WTC11 (cell line): Measurements from ENCODE around the gene MVP. TPM values are rescaled to one million over a fixed set of nuclear protein-coding genes. Genes with fewer than 3 reads are reported as not detected.

Source experiments
- ATAC-seq: fragments of 200-7000 bp; cut with Tn5 transposase; 2 replicates; pipeline ENCODE4 v1.10.0; 2021; ENCODE audit warnings: mild to moderate bottlenecking, moderate library complexity
- CTCF ChIA-PET: fragments of 300-600 bp; sonication (Branson Sonifier 250); formaldehyde crosslinking; loops from one replicate; lab custom pipeline; 2021; ENCODE audit warnings: antibody characterized with exemption; lab: Charles Lee
- POLR2A ChIA-PET: fragments of 350-600 bp; sonication (Branson Sonifier 250); formaldehyde crosslinking; loops from one replicate; lab custom pipeline; 2021; ENCODE audit warnings: antibody characterized with exemption; lab: Charles Lee
- DNase-seq: peaks from one replicate; pipeline ENCODE4 v3.0.0; 2021; ENCODE audit warnings: low spot score
- H3K27ac Mint-ChIP-seq: 2 replicates; pipeline ENCODE4 v1.8.0; 2021; ENCODE audit warnings: mixed read lengths
- H3K27me3 Mint-ChIP-seq: 2 replicates; pipeline ENCODE4 v1.8.0; 2021; ENCODE audit warnings: low read depth, mild to moderate bottlenecking, moderate library complexity, mixed read lengths
- H3K36me3 Mint-ChIP-seq: 2 replicates; pipeline ENCODE4 v1.8.0; 2021; ENCODE audit warnings: mixed read lengths
- H3K4me1 Mint-ChIP-seq: 2 replicates; pipeline ENCODE4 v1.8.0; 2022; ENCODE audit warnings: mixed read lengths
- H3K4me3 Mint-ChIP-seq: 2 replicates; pipeline ENCODE4 v1.8.0; 2021; ENCODE audit warnings: mild to moderate bottlenecking, moderate library complexity, mixed read lengths
- H3K9me3 Mint-ChIP-seq: 2 replicates; pipeline ENCODE4 v1.8.0; 2021; ENCODE audit warnings: mixed read lengths
- ATF2 ChIP-seq: sonication (generic); formaldehyde crosslinking; IDR thresholded peaks from 2 replicates; pipeline ENCODE4 v1.8.1; 2022; ENCODE audit warnings: low read depth, missing genetic modification reagents, borderline replicate concordance
- ATF6 ChIP-seq: sonication (generic); formaldehyde crosslinking; IDR thresholded peaks from 2 replicates; pipeline ENCODE4 v1.8.1; 2023; ENCODE audit warnings: mild to moderate bottlenecking, missing genetic modification reagents
- HMGA2 ChIP-seq: fragments of 250-450 bp; sonication (Bioruptor Pico); IDR thresholded peaks from 2 replicates; pipeline ENCODE4 v1.4.0; 2021; ENCODE audit warnings: mild to moderate bottlenecking, moderate library complexity
- IRF2 ChIP-seq: sonication (generic); formaldehyde crosslinking; IDR thresholded peaks from 2 replicates; pipeline ENCODE4 v1.8.0; 2022; ENCODE audit warnings: low read depth, missing genetic modification reagents, borderline replicate concordance
- NFE2L1 ChIP-seq: sonication (generic); formaldehyde crosslinking; IDR thresholded peaks from 2 replicates; pipeline ENCODE4 v1.8.1; 2023; ENCODE audit warnings: missing genetic modification reagents
- PRDM15 ChIP-seq: sonication (generic); formaldehyde crosslinking; IDR thresholded peaks from 2 replicates; pipeline ENCODE4 v1.8.0; 2022; ENCODE audit warnings: missing genetic modification reagents
- PREB ChIP-seq: sonication (generic); formaldehyde crosslinking; IDR thresholded peaks from 2 replicates; pipeline ENCODE4 v1.8.1; 2022; ENCODE audit warnings: mild to moderate bottlenecking, missing genetic modification reagents, moderate library complexity, borderline replicate concordance
- SMAD3 ChIP-seq: sonication (generic); formaldehyde crosslinking; IDR thresholded peaks from 2 replicates; pipeline ENCODE4 v1.8.0; 2022; ENCODE audit warnings: missing genetic modification reagents, mild to moderate bottlenecking, borderline replicate concordance
- TEAD4 ChIP-seq: sonication (generic); formaldehyde crosslinking; IDR thresholded peaks from 2 replicates; pipeline ENCODE4 v1.8.0; 2022; ENCODE audit warnings: mild to moderate bottlenecking, missing genetic modification reagents
- ZNF121 ChIP-seq: sonication (generic); formaldehyde crosslinking; IDR thresholded peaks from 2 replicates; pipeline ENCODE4 v1.8.0; 2023; ENCODE audit warnings: missing genetic modification reagents
- ZSCAN18 ChIP-seq: fragments of 250-450 bp; sonication (Bioruptor Pico); IDR thresholded peaks from 2 replicates; pipeline ENCODE4 v2.1.2; 2022; ENCODE audit warnings: mild to moderate bottlenecking, moderate library complexity
- total RNA-seq: library from RNA; stranded (reverse); gene quantifications from 3 replicates; pipeline ENCODE4 v1.2.3, GENCODE V29; 2021
- TF ChIP-seq, protein P1 (sequence below): sonication (generic); formaldehyde crosslinking; conservative IDR thresholded peaks from 2 replicates; pipeline ENCODE4 v1.8.1; 2022; ENCODE audit warnings: mild to moderate bottlenecking, missing genetic modification reagents
- TF ChIP-seq, protein P2 (sequence below): sonication (generic); formaldehyde crosslinking; IDR thresholded peaks from 2 replicates; pipeline ENCODE4 v1.8.0; 2022; ENCODE audit warnings: mild to moderate bottlenecking, missing genetic modification reagents
- TF ChIP-seq, protein P3 (sequence below): fragments of 200-600 bp; IDR thresholded peaks from 2 replicates; pipeline ENCODE4 v1.8.0; 2022; ENCODE audit warnings: antibody characterized with exemption

MVP gene
- total RNA-seq, 1 experiment from 2014 or later: 10.8 TPM

DNA sequence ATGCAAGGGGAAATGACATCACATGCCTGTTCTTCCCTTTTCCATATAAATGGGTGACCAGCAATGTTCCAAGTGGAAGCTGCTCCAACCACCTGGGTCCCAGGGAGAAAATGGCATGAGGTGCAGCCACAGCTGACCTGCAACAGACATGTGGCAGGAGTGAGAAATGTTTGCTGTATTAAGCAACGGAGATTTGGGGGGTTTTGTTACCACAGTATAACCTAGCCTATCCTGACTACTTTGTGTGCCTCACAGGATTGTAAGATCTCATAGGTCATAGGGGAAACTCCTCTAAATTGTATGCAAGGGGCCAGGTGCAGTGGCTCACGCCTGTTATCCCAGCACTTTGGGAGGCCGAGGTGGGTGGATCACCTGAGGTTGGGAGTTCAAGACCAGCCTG lies 30.7 kb downstream of the MVP start:
- ChIA-PET CTCF (interaction anchor here (0.7 to 4.6 kb wide), 4 partner anchors 19 to 180 kb away, joined by 3 to 37 read pairs (median 4); partner anchors contain the start of genes MVP, TAOK2 and TLCD3B), POLR2A (interaction anchor here (0.7 kb wide), 1 partner anchor 13 kb away, joined by 5 read pairs; no protein-coding TSS in a partner anchor)
- DNase-seq: no peak
- TF ChIP-seq ZNF121 (CRISPR knock-in tag) (no peak), TEAD4 (CRISPR knock-in tag) (no peak), PREB (no peak), IRF2 (no peak), NFE2L1 (CRISPR knock-in tag) (no peak), ATF2 (CRISPR knock-in tag) (no peak), PRDM15 (CRISPR knock-in tag) (no peak), ATF6 (CRISPR knock-in tag) (no peak), ZSCAN18 (CRISPR knock-in tag) (no peak), HMGA2 (CRISPR knock-in tag) (no peak), SMAD3 (CRISPR knock-in tag) (no peak)
- TF ChIP-seq, protein P1, sequence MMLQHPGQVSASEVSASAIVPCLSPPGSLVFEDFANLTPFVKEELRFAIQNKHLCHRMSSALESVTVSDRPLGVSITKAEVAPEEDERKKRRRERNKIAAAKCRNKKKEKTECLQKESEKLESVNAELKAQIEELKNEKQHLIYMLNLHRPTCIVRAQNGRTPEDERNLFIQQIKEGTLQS (CRISPR knock-in tag): no peak
- TF ChIP-seq, protein P2, sequence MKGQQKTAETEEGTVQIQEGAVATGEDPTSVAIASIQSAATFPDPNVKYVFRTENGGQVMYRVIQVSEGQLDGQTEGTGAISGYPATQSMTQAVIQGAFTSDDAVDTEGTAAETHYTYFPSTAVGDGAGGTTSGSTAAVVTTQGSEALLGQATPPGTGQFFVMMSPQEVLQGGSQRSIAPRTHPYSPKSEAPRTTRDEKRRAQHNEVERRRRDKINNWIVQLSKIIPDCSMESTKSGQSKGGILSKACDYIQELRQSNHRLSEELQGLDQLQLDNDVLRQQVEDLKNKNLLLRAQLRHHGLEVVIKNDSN (CRISPR knock-in tag): no peak
- TF ChIP-seq, protein P3, sequence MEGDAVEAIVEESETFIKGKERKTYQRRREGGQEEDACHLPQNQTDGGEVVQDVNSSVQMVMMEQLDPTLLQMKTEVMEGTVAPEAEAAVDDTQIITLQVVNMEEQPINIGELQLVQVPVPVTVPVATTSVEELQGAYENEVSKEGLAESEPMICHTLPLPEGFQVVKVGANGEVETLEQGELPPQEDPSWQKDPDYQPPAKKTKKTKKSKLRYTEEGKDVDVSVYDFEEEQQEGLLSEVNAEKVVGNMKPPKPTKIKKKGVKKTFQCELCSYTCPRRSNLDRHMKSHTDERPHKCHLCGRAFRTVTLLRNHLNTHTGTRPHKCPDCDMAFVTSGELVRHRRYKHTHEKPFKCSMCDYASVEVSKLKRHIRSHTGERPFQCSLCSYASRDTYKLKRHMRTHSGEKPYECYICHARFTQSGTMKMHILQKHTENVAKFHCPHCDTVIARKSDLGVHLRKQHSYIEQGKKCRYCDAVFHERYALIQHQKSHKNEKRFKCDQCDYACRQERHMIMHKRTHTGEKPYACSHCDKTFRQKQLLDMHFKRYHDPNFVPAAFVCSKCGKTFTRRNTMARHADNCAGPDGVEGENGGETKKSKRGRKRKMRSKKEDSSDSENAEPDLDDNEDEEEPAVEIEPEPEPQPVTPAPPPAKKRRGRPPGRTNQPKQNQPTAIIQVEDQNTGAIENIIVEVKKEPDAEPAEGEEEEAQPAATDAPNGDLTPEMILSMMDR: no peak
- Mint-ChIP-seq H3K27ac (no peak overlapping the region), H3K4me3 (no peak overlapping the region), H3K9me3 (no peaks in the 10 kb centered on the region), H3K4me1 (peaks cover 10% of the 10 kb centered on the region), H3K27me3 (no peaks in the 10 kb centered on the region; the same call in 1 of the 2 replicates), H3K36me3 (no peaks in the 10 kb centered on the region; the same call in 1 of the 2 replicates)
- ATAC-seq: no peak
